Cerebellar nuclear complex (tissue), 1 donor: Measurements from ENCODE around the gene C15orf40.
"Not testable (repeated sequence)": the region's sequence is repeated elsewhere in the genome, so short reads cannot be mapped to it uniquely, and the experiment has no call there.

Experiments
- DNase-seq, 2 experiments: peaks; one replicate each; lab custom pipeline; 2025; lab: John Stamatoyannopoulos, UW

Gene C15orf40

GRCh38 chr15:83011271-83012075 lies at the start of gene C15orf40:
C15orf40 (minus strand) TSS chr15:83011639; CDS start chr15:83011607, 32 bp downstream.
- peak in 1 of 2 experiments; percentile 30 for DNase-seq

- no peak for DNase-seq
Observed at GRCh38 chr15:83057696-83058376, 46.4 kb upstream of the C15orf40 start.

DNA sequence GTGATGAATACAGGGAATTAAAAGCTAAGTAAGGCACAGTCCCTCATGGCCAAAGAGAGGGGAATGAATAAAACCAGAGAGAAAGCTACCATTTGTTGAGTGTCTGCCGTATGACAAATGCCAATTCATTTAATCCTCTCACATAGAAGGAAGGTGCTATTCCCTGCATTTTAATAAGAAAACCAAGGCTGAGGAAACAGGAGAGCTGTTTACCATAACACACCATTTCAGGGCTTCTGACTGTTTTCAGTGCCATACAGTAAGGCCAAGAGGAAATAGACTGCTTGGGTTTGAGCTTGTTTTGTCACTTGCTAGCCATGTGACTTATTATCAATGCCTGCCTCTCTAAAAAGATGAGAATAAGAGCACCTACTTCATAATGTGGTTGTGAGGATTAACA lies 45.6 kb upstream of the C15orf40 start:
- no peak for DNase-seq

DNA sequence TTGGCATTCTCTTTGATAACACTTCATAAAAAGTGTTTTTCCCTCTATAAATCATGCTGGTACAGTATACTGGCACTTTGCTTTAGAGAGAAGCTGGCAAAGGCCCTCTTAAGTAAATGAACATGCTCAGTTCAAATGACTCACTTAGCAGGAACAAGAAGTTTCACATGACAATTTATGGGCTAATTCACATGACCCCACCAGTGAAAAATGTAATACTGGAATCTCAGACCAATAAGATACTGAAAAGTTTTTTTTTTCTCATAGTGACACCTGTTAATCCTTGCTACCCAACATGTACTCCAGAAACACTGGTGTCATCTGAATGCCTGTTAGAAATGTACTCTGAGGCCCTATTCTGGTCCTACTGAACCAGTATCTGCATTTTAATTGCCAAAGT lies 41.7 kb upstream of the C15orf40 start:
- DNase-seq: no peak

- DNase-seq: no peak
Observed at GRCh38 chr15:83046558-83047127, 35.2 kb upstream of the C15orf40 start.

DNA sequence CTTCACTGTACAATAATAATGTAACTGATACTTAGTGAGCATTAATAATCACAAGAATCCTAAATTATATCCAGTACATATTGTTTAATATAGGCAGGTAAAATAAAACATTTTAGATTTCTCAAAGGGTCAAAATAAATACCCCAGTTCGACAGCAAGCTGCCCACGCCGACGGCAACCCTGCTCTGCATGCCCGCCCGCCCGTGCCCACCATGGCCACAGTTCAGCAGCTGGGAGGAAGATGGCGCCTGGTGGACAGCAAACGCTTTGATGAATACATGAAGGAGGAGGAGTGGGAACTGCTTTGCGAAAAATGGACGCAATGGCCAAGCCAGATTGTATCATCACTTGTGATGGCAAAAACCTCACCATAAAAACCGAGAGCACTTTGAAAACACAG lies 32.7 kb upstream of the C15orf40 start:
- no peak for DNase-seq

- DNase-seq: no peak
Observed at GRCh38 chr15:83039206-83039605, 27.8 kb upstream of the C15orf40 start.

DNA sequence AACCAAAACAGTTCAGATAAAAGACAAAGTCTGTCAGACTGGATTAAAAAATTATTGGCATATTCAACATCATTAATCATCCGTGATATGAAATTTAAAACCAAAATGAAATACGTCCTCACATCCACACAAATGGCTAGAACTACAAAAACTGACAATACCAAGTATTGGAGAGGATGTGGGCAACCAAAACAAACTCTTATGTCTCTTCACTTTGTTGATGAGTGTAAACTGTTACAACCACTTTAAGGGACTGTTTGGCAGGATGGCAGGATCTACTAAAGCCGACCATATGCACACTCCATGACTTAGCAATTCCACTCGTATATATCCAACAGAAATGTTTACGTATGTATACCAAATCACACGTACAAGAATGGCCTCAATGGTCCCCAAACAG lies 24.8 kb upstream of the C15orf40 start:
- DNase-seq: no peak

GRCh38 chr15:83031234-83031633 lies 19.8 kb upstream of the C15orf40 start:
- not testable (repeated sequence) for DNase-seq

DNA sequence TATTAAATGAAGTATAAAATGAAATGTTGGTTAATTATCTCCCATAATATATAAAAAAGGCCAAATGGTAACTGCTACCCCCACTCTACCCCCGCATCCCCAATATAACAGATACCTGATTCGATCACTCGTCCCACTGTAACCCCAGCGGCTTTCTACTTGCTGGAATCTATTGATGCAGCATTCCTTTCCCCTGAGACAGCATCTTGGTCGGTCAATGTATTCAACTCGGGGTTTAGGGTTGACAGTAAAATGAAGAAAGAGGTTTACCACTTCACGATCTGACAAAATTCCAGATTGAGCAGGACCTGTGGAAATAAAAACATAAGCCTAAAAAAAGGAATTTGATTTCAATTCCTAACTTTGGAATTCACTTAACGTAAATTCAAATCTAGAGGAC lies 18.6 kb upstream of the C15orf40 start:
- no peak for DNase-seq

DNA sequence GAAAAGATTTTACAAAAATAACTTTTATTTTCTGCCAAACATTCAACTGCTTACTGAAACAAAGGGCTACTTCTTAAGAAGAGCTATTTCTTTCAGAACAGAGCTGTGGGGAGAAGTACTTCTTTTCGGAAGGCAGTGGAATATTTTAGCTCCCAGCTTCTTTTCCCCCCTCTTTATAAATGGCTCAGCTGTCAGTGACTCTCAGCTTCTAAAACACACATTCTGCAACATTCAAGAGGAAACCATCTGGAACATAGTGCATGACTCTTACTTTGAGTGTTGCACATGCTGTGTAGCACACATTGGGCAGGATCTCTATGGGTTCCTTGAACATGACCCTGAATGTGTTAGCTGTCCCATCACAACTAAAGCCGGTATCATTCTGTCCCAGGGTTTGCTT lies 7.0 kb upstream of the C15orf40 start:
- no peak for DNase-seq

DNA sequence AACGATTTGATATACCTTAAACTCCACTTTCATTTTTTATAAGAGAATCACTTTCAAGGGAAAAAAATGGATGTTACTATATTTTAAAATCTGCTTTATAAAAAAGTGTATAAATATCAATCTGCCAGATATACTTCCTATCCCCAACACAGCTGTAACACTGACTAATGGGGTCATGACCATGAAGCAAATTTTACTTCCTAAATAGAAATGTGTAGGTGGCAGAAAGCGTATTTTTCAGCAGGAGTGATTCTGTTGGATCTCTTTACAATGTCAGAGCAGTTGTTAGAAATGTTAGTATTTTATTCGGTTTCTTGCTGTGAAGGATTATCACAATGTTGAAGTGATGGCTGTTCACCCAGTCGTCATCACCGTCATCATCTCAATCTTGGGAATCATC lies 5.5 kb upstream of the C15orf40 start:
- no peak for DNase-seq

DNA sequence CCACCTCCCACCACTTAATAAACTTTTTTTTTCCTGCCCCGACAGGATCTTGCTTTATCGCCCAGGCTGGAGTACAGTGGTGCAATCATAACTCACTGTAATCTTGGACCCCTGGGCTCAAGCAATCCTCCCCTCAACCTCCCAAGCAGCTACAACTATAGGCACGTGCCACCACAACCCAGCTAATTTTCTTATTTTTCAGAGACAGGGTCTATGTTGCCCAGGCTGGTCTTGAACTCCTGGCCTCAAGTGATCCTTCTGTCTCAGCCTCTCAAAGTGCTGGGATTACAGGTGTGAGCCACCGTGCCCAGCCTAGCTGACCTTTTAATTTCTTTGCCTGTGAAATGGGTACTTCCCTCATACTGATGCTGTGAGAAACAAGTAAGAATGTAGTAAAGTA lies 3.9 kb upstream of the C15orf40 start:
- DNase-seq: no peak

DNA sequence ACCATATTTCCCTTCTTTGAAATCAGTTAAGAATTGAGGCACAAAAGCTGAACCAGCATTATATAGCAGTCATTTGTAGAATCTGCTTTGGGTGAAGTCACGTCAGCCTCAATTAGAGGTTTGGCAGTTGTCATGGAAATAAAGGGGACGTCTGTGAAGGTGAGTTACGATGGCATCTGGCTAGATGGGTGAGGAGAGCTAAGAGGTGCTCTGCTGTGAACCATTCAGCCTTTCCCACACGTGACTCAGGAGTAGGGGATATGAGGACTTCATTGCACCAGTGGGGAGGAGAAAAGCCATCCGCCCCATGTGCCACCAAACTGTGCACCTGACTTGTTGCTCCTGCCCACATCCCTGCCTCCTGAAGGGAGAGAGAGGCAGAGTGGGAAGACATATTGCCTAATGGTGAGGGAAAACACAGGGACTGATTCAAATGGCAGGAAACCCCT lies 2.8 kb upstream of the C15orf40 start:
- no peak for DNase-seq

- no peak for DNase-seq
Observed at GRCh38 chr15:83012636-83013035, 1.2 kb upstream of the C15orf40 start.

DNA sequence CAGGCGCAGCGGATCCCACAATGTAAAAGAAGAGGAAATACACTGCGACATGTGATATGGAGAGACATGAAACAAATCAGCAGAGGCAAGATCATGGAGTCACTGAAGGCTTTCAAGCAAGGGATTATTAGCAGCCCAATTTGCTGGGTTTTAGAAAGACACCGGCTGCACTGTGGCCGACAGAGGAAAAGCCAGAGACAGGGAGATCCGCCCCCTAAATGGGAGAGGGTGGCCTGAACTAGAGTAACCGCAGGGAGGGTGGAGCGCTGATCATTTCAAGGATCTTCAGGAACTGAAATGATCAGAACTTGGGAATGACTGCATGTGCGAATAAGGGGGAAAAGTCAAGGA lies 612 bp upstream of the C15orf40 start:
- no peak for DNase-seq

DNA sequence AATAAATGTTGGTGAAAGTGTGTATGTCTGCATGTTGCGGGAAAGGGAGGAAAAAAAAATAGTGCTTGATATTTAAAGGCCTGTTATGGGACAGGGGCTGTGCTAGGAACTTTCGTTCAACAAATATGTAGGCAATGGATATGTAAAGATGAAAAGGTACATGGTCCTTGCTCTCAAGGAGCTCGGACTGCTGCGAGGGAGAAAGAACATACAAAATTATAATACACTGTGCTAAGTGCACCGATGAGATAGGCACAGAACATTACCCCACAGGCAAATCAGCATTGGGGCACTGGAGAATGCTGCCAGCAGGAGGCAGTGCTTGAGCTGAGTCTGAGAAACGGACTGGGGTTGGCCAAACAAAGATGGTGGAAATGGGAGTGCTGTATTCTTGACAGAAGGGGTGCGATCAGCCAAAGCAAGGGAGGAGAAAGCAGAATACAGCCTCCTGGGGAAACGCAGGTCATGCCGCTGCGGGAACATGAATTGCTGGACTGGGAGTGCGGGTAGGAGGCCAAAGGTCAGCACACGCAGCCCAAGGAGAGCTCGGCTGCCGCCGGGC lies 649 bp downstream of the C15orf40 start:
- DNase-seq: no peak

DNA sequence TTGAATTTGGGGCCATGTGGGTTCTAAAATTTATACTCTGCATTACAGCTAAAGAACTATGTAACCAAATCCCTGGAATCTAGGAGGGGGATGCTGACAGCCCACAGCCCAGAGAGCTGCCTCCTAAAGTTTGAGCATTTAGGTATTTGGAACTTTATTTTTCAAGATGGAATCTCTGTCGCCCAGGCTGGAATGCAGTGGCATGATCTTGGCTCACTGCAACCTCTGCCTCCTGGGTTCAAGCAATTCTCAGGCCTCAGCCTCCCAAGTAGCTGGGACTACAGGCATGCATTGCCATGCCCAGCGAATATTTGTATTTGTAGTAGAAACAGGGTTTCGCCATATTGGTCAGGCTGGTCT lies 10.8 kb downstream of the C15orf40 start:
- DNase-seq: not testable (repeated sequence)

- no peak for DNase-seq
Observed at GRCh38 chr15:82999905-83000671, 11.4 kb downstream of the C15orf40 start.

DNA sequence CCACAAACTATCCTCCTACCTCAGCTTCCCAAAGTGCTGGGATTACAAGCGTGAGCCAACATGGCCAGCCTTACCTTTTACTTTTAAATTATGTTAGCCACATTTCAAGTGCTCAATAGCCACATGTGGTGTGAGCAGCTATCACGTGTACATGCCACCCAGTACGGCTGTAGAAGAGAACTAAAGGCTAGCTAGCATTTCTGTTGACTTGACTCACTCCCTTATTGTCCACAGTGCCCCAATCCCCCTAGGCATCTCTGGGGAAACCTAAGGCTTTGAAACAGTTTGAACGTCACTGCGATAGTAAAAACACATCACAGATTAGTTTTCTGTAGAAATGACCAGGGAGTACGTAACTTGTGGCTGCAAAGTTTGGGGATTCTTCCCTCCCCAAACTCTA lies 12.0 kb downstream of the C15orf40 start:
- no peak for DNase-seq

DNA sequence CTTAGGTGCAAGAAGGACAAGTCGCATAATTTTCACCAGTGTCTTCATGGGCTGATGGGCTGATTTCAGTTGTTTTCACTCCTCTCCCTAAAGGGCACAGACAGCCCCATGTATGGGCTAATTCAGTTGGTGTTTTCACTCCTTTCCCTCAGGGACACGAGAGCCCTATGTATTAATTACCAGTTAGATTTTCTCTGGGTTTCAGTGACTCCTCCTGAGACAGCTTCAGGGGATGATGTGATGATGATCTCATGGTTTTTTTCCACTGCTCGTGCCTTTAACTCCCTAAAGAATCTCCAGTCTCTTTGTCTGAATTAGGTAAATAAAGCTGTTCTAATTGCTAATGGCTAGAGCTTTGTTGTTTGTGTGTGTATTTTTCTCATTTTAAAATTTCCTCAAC lies 15.5 kb downstream of the C15orf40 start:
- no peak for DNase-seq

DNA sequence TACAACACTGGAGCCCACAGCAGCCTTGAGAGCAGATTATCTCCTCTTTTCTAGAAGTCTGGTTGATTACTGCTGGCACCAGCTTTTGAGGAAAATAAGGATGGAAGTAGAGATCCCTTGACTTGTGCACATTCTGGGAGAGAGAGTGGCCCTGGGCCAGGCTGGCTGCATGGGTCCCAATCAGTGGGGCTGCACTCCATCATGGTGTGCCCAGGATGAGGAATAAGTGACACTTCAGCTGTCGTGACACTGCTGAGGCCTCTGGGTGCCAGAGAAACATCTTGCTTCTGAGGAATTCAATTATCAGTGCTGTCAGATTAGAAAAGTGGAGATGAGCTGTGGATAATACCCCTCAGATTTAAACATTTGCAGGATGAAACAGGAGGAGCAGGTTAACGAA lies 16.4 kb downstream of the C15orf40 start:
- no peak for DNase-seq
